ENCODE data around the gene CLRN2. TPM values are rescaled to one million over a fixed set of nuclear protein-coding genes. Genes with fewer than 3 reads are reported as not detected.

CLRN2 gene
- total RNA-seq, 1 donor from 2014 or later, result not detected

DNA sequence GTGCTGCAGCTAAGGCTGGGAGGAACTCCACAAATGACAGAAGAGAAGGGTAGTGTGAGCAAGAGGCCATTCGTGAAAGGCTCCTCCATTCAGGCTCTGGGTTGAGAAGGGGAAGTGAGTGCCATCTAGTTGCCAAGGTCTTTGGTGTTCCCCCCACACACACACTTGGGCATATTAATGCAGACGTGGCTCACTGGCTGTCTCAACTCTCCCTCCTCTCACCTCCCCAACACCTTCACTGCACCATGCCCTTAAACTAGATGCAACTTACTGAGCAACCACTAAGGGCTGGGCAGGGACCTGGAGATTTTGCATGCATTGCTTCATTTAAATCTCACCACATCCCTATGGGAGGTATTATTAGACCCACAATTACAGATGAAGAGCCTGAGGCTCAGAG is 8.7 kb downstream of the CLRN2 start:
- TF ChIP-seq CTCF (IDR thresholded peaks at IDR 0.05), result no peak
- H3K4me3 Mint-ChIP-seq (ENCODE audit: unreplicated experiment), result no peak overlapping the region

DNA sequence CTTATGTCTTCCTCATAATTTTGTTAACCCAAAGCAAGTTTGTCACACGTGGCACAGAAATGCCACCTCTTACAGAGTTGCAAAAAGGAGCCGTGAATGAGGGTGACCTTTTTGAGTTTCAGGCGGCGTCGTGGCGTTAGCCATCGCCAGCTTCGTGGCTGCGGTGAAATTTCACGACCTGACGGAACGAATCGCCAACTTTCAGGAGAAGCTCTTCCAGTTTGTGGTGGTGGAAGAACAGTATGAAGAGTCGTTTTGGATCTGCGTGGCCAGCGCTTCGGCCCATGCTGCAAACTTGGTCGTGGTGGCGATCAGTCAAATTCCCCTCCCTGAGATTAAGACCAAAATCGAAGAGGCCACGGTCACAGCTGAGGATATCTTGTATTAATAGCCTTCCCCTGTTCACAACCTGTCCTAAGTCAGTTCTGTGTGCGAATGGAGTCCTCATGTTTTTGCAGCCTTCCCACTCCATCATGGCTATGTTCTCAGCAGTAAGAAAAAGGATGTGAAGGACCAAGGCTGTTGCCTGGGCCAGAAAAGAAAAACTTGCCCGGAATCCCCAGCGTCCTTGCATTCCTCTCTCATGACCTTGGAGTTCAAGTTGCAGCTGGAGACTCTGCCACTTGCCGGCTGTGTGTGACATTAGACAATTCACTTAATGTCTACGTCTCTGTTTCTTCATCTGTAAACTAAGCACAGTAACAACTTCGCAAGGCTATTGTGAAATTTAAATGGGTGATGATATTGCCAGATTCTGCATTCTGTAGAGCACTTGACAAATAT is 11.9 kb downstream of the CLRN2 start:
- no peaks in the 10 kb centered on the region for H3K36me3 Mint-ChIP-seq (ENCODE audit: unreplicated experiment)
- H3K27ac Mint-ChIP-seq (ENCODE audit: unreplicated experiment), result no peak overlapping the region
- no peak for TF ChIP-seq CTCF (IDR thresholded peaks at IDR 0.05)
- H3K4me1 Mint-ChIP-seq (ENCODE audit: unreplicated experiment), result no peaks in the 10 kb centered on the region
- H3K9me3 Mint-ChIP-seq (ENCODE audit: unreplicated experiment), result no peaks in the 10 kb centered on the region
- DNase-seq (ENCODE audit: extremely low spot score, unreplicated experiment), result peak; percentile 72
- H3K4me3 Mint-ChIP-seq (ENCODE audit: unreplicated experiment), result no peak overlapping the region
- H3K27me3 Mint-ChIP-seq (ENCODE audit: unreplicated experiment), result peaks cover 14% of the 10 kb centered on the region

More for the DNA sequence above, 8.7 kb downstream of the CLRN2 start:
- DNase-seq (ENCODE audit: extremely low spot score, unreplicated experiment), result no peak
- Mint-ChIP-seq H3K27me3 (ENCODE audit: unreplicated experiment) (peaks cover 25% of the 10 kb centered on the region), H3K9me3 (ENCODE audit: unreplicated experiment) (no peaks in the 10 kb centered on the region), H3K27ac (ENCODE audit: unreplicated experiment) (no peak overlapping the region), H3K36me3 (ENCODE audit: unreplicated experiment) (no peaks in the 10 kb centered on the region), H3K4me1 (ENCODE audit: unreplicated experiment) (no peaks in the 10 kb centered on the region)

DNA sequence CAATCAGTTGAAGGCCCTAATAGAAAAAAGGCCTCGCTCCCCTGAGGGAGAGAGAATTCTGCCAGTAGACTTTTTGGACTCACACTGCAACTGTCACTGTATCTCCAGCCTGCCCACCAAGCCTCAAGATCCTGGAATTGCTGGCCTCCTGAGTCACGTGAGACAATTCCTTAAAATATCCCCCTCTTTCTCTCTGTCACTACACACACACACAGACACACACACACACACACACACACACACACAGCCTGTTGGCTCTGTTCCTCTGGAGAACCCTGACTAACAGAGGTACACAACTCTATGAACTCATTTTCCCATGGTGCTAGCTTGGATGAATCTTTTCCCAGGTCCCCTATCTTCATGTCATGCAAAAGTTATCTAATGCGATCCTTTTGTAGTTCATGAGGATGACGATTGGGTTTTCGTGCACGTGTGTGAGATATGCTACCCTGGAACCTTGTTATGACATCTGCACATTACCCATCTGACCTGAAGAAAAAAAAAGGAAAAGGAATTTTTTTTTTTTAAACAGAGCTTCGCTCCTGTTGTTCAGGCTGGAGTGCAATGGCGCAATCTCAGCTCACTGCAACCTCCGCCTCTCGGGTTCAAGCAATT is 13.7 kb downstream of the CLRN2 start:
- Mint-ChIP-seq H3K4me3 (ENCODE audit: unreplicated experiment) (no peak overlapping the region), H3K9me3 (ENCODE audit: unreplicated experiment) (no peaks in the 10 kb centered on the region), H3K27me3 (ENCODE audit: unreplicated experiment) (peaks cover 10% of the 10 kb centered on the region), H3K27ac (ENCODE audit: unreplicated experiment) (no peak overlapping the region), H3K4me1 (ENCODE audit: unreplicated experiment) (no peaks in the 10 kb centered on the region), H3K36me3 (ENCODE audit: unreplicated experiment) (no peaks in the 10 kb centered on the region)
- no peak for TF ChIP-seq CTCF (IDR thresholded peaks at IDR 0.05)
- DNase-seq (ENCODE audit: extremely low spot score, unreplicated experiment), result no peak

- H3K4me1 Mint-ChIP-seq (ENCODE audit: unreplicated experiment), result no peaks in the 10 kb centered on the region
- H3K36me3 Mint-ChIP-seq (ENCODE audit: unreplicated experiment), result no peaks in the 10 kb centered on the region
- H3K9me3 Mint-ChIP-seq (ENCODE audit: unreplicated experiment), result peaks cover 5% of the 10 kb centered on the region
- TF ChIP-seq CTCF (IDR thresholded peaks at IDR 0.05), result no peak
- no peak overlapping the region for H3K27ac Mint-ChIP-seq (ENCODE audit: unreplicated experiment)
- no peak for DNase-seq (ENCODE audit: extremely low spot score, unreplicated experiment)
- no peak overlapping the region for H3K4me3 Mint-ChIP-seq (ENCODE audit: unreplicated experiment)
- H3K27me3 Mint-ChIP-seq (ENCODE audit: unreplicated experiment), result peaks cover 8% of the 10 kb centered on the region
Measured at GRCh38 chr4:17531538-17532285, 16.7 kb downstream of the CLRN2 start.

- H3K4me1 Mint-ChIP-seq (ENCODE audit: unreplicated experiment), result no peaks in the 10 kb centered on the region
- TF ChIP-seq CTCF (IDR thresholded peaks at IDR 0.05), result no peak
- no peak overlapping the region for H3K4me3 Mint-ChIP-seq (ENCODE audit: unreplicated experiment)
- H3K27me3 Mint-ChIP-seq (ENCODE audit: unreplicated experiment), result peaks cover 2% of the 10 kb centered on the region
- H3K36me3 Mint-ChIP-seq (ENCODE audit: unreplicated experiment), result no peaks in the 10 kb centered on the region
- H3K9me3 Mint-ChIP-seq (ENCODE audit: unreplicated experiment), result peaks cover 5% of the 10 kb centered on the region
- H3K27ac Mint-ChIP-seq (ENCODE audit: unreplicated experiment), result no peak overlapping the region
- DNase-seq (ENCODE audit: extremely low spot score, unreplicated experiment), result no peak
Measured at GRCh38 chr4:17534705-17535104, 19.7 kb downstream of the CLRN2 start.

Measured in osteocyte (in vitro differentiated cells).